ENCODE data around the gene MBLAC2. TPM values are rescaled to one million over a fixed set of nuclear protein-coding genes. Genes with fewer than 3 reads are reported as not detected.

The MBLAC2 gene
- total RNA-seq, 1 experiment from 2014 or later: 11.0 TPM

- H3K27ac Mint-ChIP-seq (ENCODE audit: unreplicated experiment): peak overlapping the region; percentile 78
- H3K9me3 Mint-ChIP-seq (ENCODE audit: low read depth, unreplicated experiment): no peaks in the 10 kb centered on the region
- BruUV-seq (replicated peaks): TSS peak; percentile 33
Observed at GRCh38 chr5:90472783-90473395, 1.7 kb downstream of the MBLAC2 start.

GRCh38 chr5:90461288-90461687 lies 13.3 kb downstream of the MBLAC2 start:
- Mint-ChIP-seq H3K36me3 (ENCODE audit: insufficient read depth, unreplicated experiment) (no peaks in the 10 kb centered on the region), H3K27ac (ENCODE audit: unreplicated experiment) (no peak overlapping the region), H3K4me3 (ENCODE audit: low read depth, unreplicated experiment) (no peak overlapping the region), H3K9me3 (ENCODE audit: low read depth, unreplicated experiment) (no peaks in the 10 kb centered on the region), H3K27me3 (ENCODE audit: unreplicated experiment) (no peaks in the 10 kb centered on the region), H3K4me1 (ENCODE audit: low read depth, unreplicated experiment) (no peaks in the 10 kb centered on the region)
- intact Hi-C loops (cut with micrococcal nuclease; ENCODE audit: unreplicated experiment): loop anchor here (1.0 kb wide), 1 partner anchor 22 kb away; no protein-coding TSS in a partner anchor
- no peak for DNase-seq
- no TSS peak for BruUV-seq (replicated peaks)
- TF ChIP-seq CTCF (IDR thresholded peaks at IDR 0.05; ENCODE audit: unreplicated experiment): no peak
- CTCF ChIA-PET: interaction anchor here (1.0 to 1.3 kb wide), 2 partner anchors 9 to 14 kb away, joined by 3 read pairs; partner anchors contain the start of genes MBLAC2 and POLR3G

More at GRCh38 chr5:90472783-90473395, 1.7 kb downstream of the MBLAC2 start:
- no peak for DNase-seq
- Mint-ChIP-seq H3K4me1 (ENCODE audit: low read depth, unreplicated experiment) (peaks cover 28% of the 10 kb centered on the region), H3K4me3 (ENCODE audit: low read depth, unreplicated experiment) (peak overlapping the region; percentile 99), H3K27me3 (ENCODE audit: unreplicated experiment) (no peaks in the 10 kb centered on the region), H3K36me3 (ENCODE audit: insufficient read depth, unreplicated experiment) (peaks cover 28% of the 10 kb centered on the region)
- CTCF ChIA-PET: interaction anchor here (0.6 to 0.7 kb wide), 3 partner anchors 10 to 56 kb away, joined by 3 read pairs; partner anchors contain the start of gene LYSMD3
- no peak for TF ChIP-seq CTCF (IDR thresholded peaks at IDR 0.05; ENCODE audit: unreplicated experiment)
- intact Hi-C loops (cut with micrococcal nuclease; ENCODE audit: unreplicated experiment): no loop called here

GRCh38 chr5:90446961-90447360 lies 27.6 kb downstream of the MBLAC2 start:
- Mint-ChIP-seq H3K27me3 (ENCODE audit: unreplicated experiment) (no peaks in the 10 kb centered on the region), H3K36me3 (ENCODE audit: insufficient read depth, unreplicated experiment) (no peaks in the 10 kb centered on the region), H3K9me3 (ENCODE audit: low read depth, unreplicated experiment) (no peaks in the 10 kb centered on the region), H3K4me1 (ENCODE audit: low read depth, unreplicated experiment) (no peaks in the 10 kb centered on the region), H3K27ac (ENCODE audit: unreplicated experiment) (no peak overlapping the region), H3K4me3 (ENCODE audit: low read depth, unreplicated experiment) (no peak overlapping the region)
- CTCF ChIA-PET: no interaction called here
- TF ChIP-seq CTCF (IDR thresholded peaks at IDR 0.05; ENCODE audit: unreplicated experiment): no peak
- DNase-seq: no peak
- no TSS peak for BruUV-seq (replicated peaks)
- intact Hi-C loops (cut with micrococcal nuclease; ENCODE audit: unreplicated experiment): no loop called here

- CTCF ChIA-PET: interaction anchor here (1.5 kb wide), 1 partner anchor 164 kb away, joined by 10 read pairs; no protein-coding TSS in a partner anchor
- no peaks in the 10 kb centered on the region for H3K36me3 Mint-ChIP-seq (ENCODE audit: insufficient read depth, unreplicated experiment)
- TF ChIP-seq CTCF (IDR thresholded peaks at IDR 0.05; ENCODE audit: unreplicated experiment): no peak
- H3K27ac Mint-ChIP-seq (ENCODE audit: unreplicated experiment): no peak overlapping the region
- H3K4me3 Mint-ChIP-seq (ENCODE audit: low read depth, unreplicated experiment): no peak overlapping the region
- intact Hi-C loops (cut with micrococcal nuclease; ENCODE audit: unreplicated experiment): loop anchor here (1.0 kb wide), 2 partner anchors 90 to 164 kb away; no protein-coding TSS in a partner anchor
- H3K27me3 Mint-ChIP-seq (ENCODE audit: unreplicated experiment): peaks cover 19% of the 10 kb centered on the region
- peaks cover 20% of the 10 kb centered on the region for H3K4me1 Mint-ChIP-seq (ENCODE audit: low read depth, unreplicated experiment)
- BruUV-seq (replicated peaks): no TSS peak
- DNase-seq: no peak
- no peaks in the 10 kb centered on the region for H3K9me3 Mint-ChIP-seq (ENCODE audit: low read depth, unreplicated experiment)
Observed at GRCh38 chr5:90440644-90441043, 33.9 kb downstream of the MBLAC2 start.

Measured in Calu3 (cell line).